Liver (tissue), 3 donors: Measurements from ENCODE around the gene IL1R2.

Experiments
- EGR1 ChIP-seq, 2 donors: IDR thresholded peaks; 2 replicates each; pipeline ENCODE4 v1.6.1; 2016 to 2018; ENCODE audit warnings: antibody characterized with exemption in 2 of 2, low read depth in 2 of 2
- GABPA ChIP-seq, 2 donors: IDR thresholded peaks in 1 of 2; conservative IDR thresholded peaks in 1 of 2; 2 replicates each; pipeline ENCODE4 v1.6.1; 2016; ENCODE audit warnings: antibody characterized with exemption in 2 of 2, mild to moderate bottlenecking in 1 of 2, moderate library complexity in 1 of 2
- JUND ChIP-seq, 2 donors: IDR thresholded peaks; 2 replicates each; pipeline ENCODE4 v1.6.1; 2016; ENCODE audit warnings: antibody characterized with exemption in 2 of 2
- RAD21 ChIP-seq, 2 donors: IDR thresholded peaks; 2 replicates each; pipeline ENCODE4 v1.6.1; 2016; ENCODE audit warnings: antibody characterized with exemption in 2 of 2, mild to moderate bottlenecking in 2 of 2
- SP1 ChIP-seq: IDR thresholded peaks from 2 replicates; pipeline ENCODE4 v1.6.1; 2018; ENCODE audit warnings: antibody characterized with exemption, mild to moderate bottlenecking
- TAF1 ChIP-seq: conservative IDR thresholded peaks from 2 replicates; pipeline ENCODE4 v1.6.1; 2016; ENCODE audit warnings: antibody characterized with exemption, mild to moderate bottlenecking
- YY1 ChIP-seq: IDR thresholded peaks from 2 replicates; pipeline ENCODE4 v1.6.1; 2016; ENCODE audit warnings: antibody characterized with exemption, mild to moderate bottlenecking
- TF ChIP-seq, protein P1 (sequence below): IDR thresholded peaks from 2 replicates; pipeline ENCODE4 v1.6.1; 2016; ENCODE audit warnings: antibody characterized with exemption
- TF ChIP-seq, protein P2 (sequence below): fragments of 150-350 bp; IDR thresholded peaks from 2 replicates; pipeline ENCODE4 v1.5.1; 2017; ENCODE audit warnings: improper control_type of control experiment, low read depth, low read length; ENCODE audit not compliant: missing input control
- TF ChIP-seq, protein P3 (sequence below): IDR thresholded peaks from 2 replicates; pipeline ENCODE4 v1.6.1; 2016; ENCODE audit warnings: antibody characterized with exemption
- TF ChIP-seq, protein P4 (sequence below): IDR thresholded peaks from 2 replicates; pipeline ENCODE4 v1.6.1; 2016; ENCODE audit warnings: antibody characterized with exemption, mild to moderate bottlenecking
- TF ChIP-seq, protein P5 (sequence below): IDR thresholded peaks from 2 replicates; pipeline ENCODE4 v1.6.1; 2016; ENCODE audit warnings: antibody characterized with exemption
- donor health status: healthy.
- donor health status: healthy.

DNA sequence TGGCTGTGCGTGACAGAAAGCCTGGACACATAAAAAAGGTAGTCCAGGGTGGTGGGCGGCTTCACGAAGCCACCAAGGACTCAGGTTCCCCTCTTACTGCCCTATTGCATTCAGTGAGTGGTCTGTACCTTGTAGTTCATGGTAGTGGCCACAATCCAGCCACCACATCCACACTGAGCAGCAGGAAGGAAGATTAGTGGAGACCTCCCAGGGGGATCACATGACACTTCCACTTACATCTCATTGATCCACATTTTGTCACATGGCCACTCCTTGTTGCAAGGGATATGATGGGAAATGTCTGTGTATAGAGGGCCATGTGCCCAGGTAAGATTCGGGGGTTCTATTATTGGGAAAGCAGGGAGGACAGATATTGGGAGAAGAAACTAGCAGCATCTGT, 13.7 kb downstream of the IL1R2 start:
- TF ChIP-seq, protein P1, sequence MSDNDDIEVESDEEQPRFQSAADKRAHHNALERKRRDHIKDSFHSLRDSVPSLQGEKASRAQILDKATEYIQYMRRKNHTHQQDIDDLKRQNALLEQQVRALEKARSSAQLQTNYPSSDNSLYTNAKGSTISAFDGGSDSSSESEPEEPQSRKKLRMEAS, result no peak
- TF ChIP-seq, protein P2, sequence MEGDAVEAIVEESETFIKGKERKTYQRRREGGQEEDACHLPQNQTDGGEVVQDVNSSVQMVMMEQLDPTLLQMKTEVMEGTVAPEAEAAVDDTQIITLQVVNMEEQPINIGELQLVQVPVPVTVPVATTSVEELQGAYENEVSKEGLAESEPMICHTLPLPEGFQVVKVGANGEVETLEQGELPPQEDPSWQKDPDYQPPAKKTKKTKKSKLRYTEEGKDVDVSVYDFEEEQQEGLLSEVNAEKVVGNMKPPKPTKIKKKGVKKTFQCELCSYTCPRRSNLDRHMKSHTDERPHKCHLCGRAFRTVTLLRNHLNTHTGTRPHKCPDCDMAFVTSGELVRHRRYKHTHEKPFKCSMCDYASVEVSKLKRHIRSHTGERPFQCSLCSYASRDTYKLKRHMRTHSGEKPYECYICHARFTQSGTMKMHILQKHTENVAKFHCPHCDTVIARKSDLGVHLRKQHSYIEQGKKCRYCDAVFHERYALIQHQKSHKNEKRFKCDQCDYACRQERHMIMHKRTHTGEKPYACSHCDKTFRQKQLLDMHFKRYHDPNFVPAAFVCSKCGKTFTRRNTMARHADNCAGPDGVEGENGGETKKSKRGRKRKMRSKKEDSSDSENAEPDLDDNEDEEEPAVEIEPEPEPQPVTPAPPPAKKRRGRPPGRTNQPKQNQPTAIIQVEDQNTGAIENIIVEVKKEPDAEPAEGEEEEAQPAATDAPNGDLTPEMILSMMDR, result no peak
- TF ChIP-seq EGR1 (IDR thresholded peaks at IDR 0.05; ENCODE audit: low read depth in 2 of 2), result no peak
- TF ChIP-seq, protein P3, sequence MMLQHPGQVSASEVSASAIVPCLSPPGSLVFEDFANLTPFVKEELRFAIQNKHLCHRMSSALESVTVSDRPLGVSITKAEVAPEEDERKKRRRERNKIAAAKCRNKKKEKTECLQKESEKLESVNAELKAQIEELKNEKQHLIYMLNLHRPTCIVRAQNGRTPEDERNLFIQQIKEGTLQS, result no peak
- no peak for TF ChIP-seq JUND (IDR thresholded peaks at IDR 0.05)
- TF ChIP-seq GABPA (IDR thresholded peaks at IDR 0.05 in 1 of 2, conservative IDR thresholded peaks at IDR 0.05 in 1 of 2), result no peak
- TF ChIP-seq TAF1, result no peak
- no peak for TF ChIP-seq YY1
- TF ChIP-seq, protein P4, sequence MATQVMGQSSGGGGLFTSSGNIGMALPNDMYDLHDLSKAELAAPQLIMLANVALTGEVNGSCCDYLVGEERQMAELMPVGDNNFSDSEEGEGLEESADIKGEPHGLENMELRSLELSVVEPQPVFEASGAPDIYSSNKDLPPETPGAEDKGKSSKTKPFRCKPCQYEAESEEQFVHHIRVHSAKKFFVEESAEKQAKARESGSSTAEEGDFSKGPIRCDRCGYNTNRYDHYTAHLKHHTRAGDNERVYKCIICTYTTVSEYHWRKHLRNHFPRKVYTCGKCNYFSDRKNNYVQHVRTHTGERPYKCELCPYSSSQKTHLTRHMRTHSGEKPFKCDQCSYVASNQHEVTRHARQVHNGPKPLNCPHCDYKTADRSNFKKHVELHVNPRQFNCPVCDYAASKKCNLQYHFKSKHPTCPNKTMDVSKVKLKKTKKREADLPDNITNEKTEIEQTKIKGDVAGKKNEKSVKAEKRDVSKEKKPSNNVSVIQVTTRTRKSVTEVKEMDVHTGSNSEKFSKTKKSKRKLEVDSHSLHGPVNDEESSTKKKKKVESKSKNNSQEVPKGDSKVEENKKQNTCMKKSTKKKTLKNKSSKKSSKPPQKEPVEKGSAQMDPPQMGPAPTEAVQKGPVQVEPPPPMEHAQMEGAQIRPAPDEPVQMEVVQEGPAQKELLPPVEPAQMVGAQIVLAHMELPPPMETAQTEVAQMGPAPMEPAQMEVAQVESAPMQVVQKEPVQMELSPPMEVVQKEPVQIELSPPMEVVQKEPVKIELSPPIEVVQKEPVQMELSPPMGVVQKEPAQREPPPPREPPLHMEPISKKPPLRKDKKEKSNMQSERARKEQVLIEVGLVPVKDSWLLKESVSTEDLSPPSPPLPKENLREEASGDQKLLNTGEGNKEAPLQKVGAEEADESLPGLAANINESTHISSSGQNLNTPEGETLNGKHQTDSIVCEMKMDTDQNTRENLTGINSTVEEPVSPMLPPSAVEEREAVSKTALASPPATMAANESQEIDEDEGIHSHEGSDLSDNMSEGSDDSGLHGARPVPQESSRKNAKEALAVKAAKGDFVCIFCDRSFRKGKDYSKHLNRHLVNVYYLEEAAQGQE, result no peak
- no peak for TF ChIP-seq SP1
- TF ChIP-seq RAD21 (IDR thresholded peaks at IDR 0.05), result no peak
- TF ChIP-seq, protein P5, sequence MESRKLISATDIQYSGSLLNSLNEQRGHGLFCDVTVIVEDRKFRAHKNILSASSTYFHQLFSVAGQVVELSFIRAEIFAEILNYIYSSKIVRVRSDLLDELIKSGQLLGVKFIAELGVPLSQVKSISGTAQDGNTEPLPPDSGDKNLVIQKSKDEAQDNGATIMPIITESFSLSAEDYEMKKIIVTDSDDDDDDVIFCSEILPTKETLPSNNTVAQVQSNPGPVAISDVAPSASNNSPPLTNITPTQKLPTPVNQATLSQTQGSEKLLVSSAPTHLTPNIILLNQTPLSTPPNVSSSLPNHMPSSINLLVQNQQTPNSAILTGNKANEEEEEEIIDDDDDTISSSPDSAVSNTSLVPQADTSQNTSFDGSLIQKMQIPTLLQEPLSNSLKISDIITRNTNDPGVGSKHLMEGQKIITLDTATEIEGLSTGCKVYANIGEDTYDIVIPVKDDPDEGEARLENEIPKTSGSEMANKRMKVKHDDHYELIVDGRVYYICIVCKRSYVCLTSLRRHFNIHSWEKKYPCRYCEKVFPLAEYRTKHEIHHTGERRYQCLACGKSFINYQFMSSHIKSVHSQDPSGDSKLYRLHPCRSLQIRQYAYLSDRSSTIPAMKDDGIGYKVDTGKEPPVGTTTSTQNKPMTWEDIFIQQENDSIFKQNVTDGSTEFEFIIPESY, result no peak
